K562 (cell line): ENCODE measurements around the gene SNX4. TPM values are rescaled to one million over a fixed set of nuclear protein-coding genes. Genes with fewer than 3 reads are reported as not detected.

Experiments used
- ATAC-seq: fragments of 200-7000 bp; cut with Tn5 transposase; 3 replicates; pipeline ENCODE4 v1.9.1; 2020; ENCODE audit warnings: moderate library complexity
- BruUV-seq: library from RNA; stranded (reverse); fragments of 400-500 nt; replicated peaks from 2 replicates; lab custom pipeline; 2021; lab: Mats Ljungman, UMichigan
- CTCF ChIA-PET: fragments of 300-600 bp; formaldehyde crosslinking; extraction: SDS; loops from one replicate; lab custom pipeline; 2021; ENCODE audit warnings: low intra/inter-chr PET ratio; lab: Yijun Ruan, JAX
- POLR2A ChIA-PET: fragments of 300-600, 350-650 bp; sonication (Branson Sonifier 250); formaldehyde crosslinking; extraction: SDS; loops from one replicate; lab custom pipeline; 2021; ENCODE audit warnings: antibody characterized with exemption, inconsistent platforms; lab: Yijun Ruan, JAX
- DNase-seq, 4 experiments: peaks; one replicate each; pipeline versions ENCODE4 v3.0.0 to v3.0.0-alpha.2; 2011 to 2018; ENCODE audit warnings: low spot score in 3 of 4, mixed read lengths in 3 of 4; ENCODE audit errors: extremely low read depth in 1 of 4
- FAIRE-seq: peaks from 2 replicates; lab custom pipeline; 2011; peaks lifted over from hg19 to GRCh38; lab: Jason Lieb, UNC
- H2AFZ ChIP-seq: 2 replicates; pipeline ENCODE4 v1.6.0; 2011; ENCODE audit warnings: low read depth, low read length, control low read depth, inconsistent platforms
- H3K27ac ChIP-seq: fragments of 200-600 bp; 3 replicates; pipeline ENCODE4 v1.8.0; 2011; ENCODE audit warnings: low read depth, mild to moderate bottlenecking, control low read depth, inconsistent platforms, low read length, moderate library complexity, mixed read lengths; ENCODE audit errors: extremely low read depth
- H3K27me3 ChIP-seq, 2 experiments: fragments of 300-600 bp in 1 of 2; 2 replicates in 1 of 2; 3 replicates in 1 of 2; pipeline versions ENCODE4 v1.6.0 to v1.8.0; 2011; ENCODE audit warnings: inconsistent platforms in 2 of 2, low read length in 2 of 2, mild to moderate bottlenecking in 1 of 2, mixed read lengths in 1 of 2, moderate library complexity in 1 of 2; ENCODE audit not compliant: control insufficient read depth in 2 of 2, insufficient read depth in 2 of 2
- H3K36me3 ChIP-seq: fragments of 300-600 bp; 3 replicates; pipeline ENCODE4 v1.8.0; 2011; ENCODE audit warnings: mild to moderate bottlenecking, low read length, inconsistent platforms; ENCODE audit not compliant: control insufficient read depth, insufficient read depth
- H3K4me1 ChIP-seq, 2 experiments: fragments of 200-600 bp in 1 of 2; replicated peaks in 1 of 2; 2 replicates in 1 of 2; 3 replicates in 1 of 2; pipeline versions ENCODE4 v1.5.1 to v1.8.0; 2011; ENCODE audit warnings: inconsistent platforms in 2 of 2, low read length in 2 of 2, mild to moderate bottlenecking in 1 of 2, mixed read lengths in 1 of 2, moderate library complexity in 1 of 2; ENCODE audit not compliant: control insufficient read depth in 2 of 2, insufficient read depth in 2 of 2
- H3K4me2 ChIP-seq: 2 replicates; pipeline ENCODE4 v1.6.1; 2011; ENCODE audit warnings: low read length, control low read depth, inconsistent platforms, mixed read lengths; ENCODE audit not compliant: insufficient read depth
- H3K4me3 ChIP-seq: fragments of 200-600 bp; sonication (generic), shearing (Covaris generic); 2 replicates; pipeline ENCODE4 v1.5.1; 2016; ENCODE audit warnings: control low read depth, inconsistent platforms
- H3K79me2 ChIP-seq: fragments of 200-600 bp; 3 replicates; pipeline ENCODE4 v1.8.0; 2011; ENCODE audit warnings: low read length, inconsistent platforms; ENCODE audit not compliant: control insufficient read depth, insufficient read depth
- H3K9ac ChIP-seq, 2 experiments: 2 replicates each; pipeline versions ENCODE4 v1.6.0 to v1.6.1; 2011; ENCODE audit warnings: low read depth in 2 of 2, low read length in 2 of 2, control low read depth in 1 of 2, inconsistent platforms in 1 of 2, mild to moderate bottlenecking in 1 of 2, mixed read lengths in 1 of 2; ENCODE audit not compliant: insufficient read depth in 1 of 2
- H3K9me1 ChIP-seq: one replicate; pipeline ENCODE4 v1.6.0; 2011; ENCODE audit warnings: inconsistent platforms, mild to moderate bottlenecking, low read length, moderate library complexity; ENCODE audit not compliant: control insufficient read depth, insufficient read depth
- H3K9me3 ChIP-seq: replicated peaks from 2 replicates; pipeline ENCODE4 v1.5.1; 2011; ENCODE audit warnings: low read depth, low read length, inconsistent platforms; ENCODE audit not compliant: control insufficient read depth, insufficient read depth
- H4K20me1 ChIP-seq: replicated peaks from 2 replicates; pipeline ENCODE4 v1.6.1; 2011; ENCODE audit warnings: low read length, inconsistent platforms, mixed read lengths; ENCODE audit not compliant: control insufficient read depth, insufficient read depth
- ARID1B ChIP-seq: fragments of 450-650 bp; IDR thresholded peaks from 2 replicates; pipeline ENCODE4 v1.6.1; 2016; ENCODE audit warnings: antibody characterized with exemption, mild to moderate bottlenecking, inconsistent platforms
- BMI1 ChIP-seq: fragments of 150-350 bp; IDR thresholded peaks from 2 replicates; pipeline ENCODE4 v1.6.1; 2014; ENCODE audit warnings: low read length
- FOXJ2 ChIP-seq: fragments of 200-800 bp; sonication (Bioruptor generic); IDR thresholded peaks from 2 replicates; pipeline ENCODE4 v1.6.1; 2016; ENCODE audit warnings: missing genetic modification characterization, missing compliant biosample characterization
- SOX6 ChIP-seq: fragments of 450-650 bp; IDR thresholded peaks from 2 replicates; pipeline ENCODE4 v1.6.1; 2014; ENCODE audit warnings: mild to moderate bottlenecking
- YY1 ChIP-seq, 3 experiments: IDR thresholded peaks; 2 replicates each; pipeline ENCODE4 v1.6.1; 2011; ENCODE audit warnings: low read length in 2 of 3, mild to moderate bottlenecking in 2 of 3, moderate library complexity in 2 of 3, borderline replicate concordance in 1 of 3, control low read depth in 1 of 3, low read depth in 1 of 3; ENCODE audit not compliant: insufficient read depth in 3 of 3, insufficient replicate concordance in 2 of 3, control insufficient read depth in 1 of 3, insufficient read length in 1 of 3; ENCODE audit errors: extremely low read depth in 1 of 3
- WGBS: fragments of 100-300 bp; shearing (Covaris generic); methylation state at CpG from one replicate; pipeline ENCODE4 v1.1.6; 2016; ENCODE audit warnings: low coverage, mixed read lengths; ENCODE audit not compliant: insufficient coverage; ENCODE audit errors: missing lambda C conversion rate; 5-methylcytosine and 5-hydroxymethylcytosine counted together
- in situ Hi-C: fragments of 300-500 bp; cut with MboI; formaldehyde crosslinking; loops from 4 replicates; pipeline ENCODE4 v1.15.0; 2018; ENCODE audit warnings: inconsistent platforms, mixed read lengths
- intact Hi-C: fragments of 100-400 bp; cut with micrococcal nuclease; formaldehyde crosslinking; loops from 2 replicates; pipeline ENCODE4 v1.14.2; 2022
- polyA plus RNA-seq, 8 experiments: library from polyadenylated mRNA; depleted of rRNA in 4 of 8; stranded (reverse) in 5 of 8; unstranded in 3 of 8; fragments of >200 nt; fragmentation: Nextera tagmentation in 2 of 8; fragmentation: Illumina TruSeq in 1 of 8; extraction: Ambion mirVana in 2 of 8; extraction: Trizol in 1 of 8; gene quantifications; 2 replicates each; pipeline versions ENCODE4 v1.2.1 to v1.2.3, GENCODE V29; 2011 to 2014; ENCODE audit warnings: inconsistent platforms in 1 of 8, missing spikeins in 1 of 8
- total RNA-seq, 7 experiments: library from RNA; depleted of rRNA in 6 of 7; stranded (reverse); fragments of >200 nt in 6 of 7; fragmentation: Illumina TruSeq in 2 of 7; extraction: Trizol in 2 of 7; gene quantifications; 2 replicates each; pipeline versions ENCODE4 v1.2.1 to v1.2.3, GENCODE V29; 2011 to 2021; ENCODE audit warnings: low replicate concordance in 1 of 7

SNX4 gene
- total and polyA plus RNA-seq, 9 of the 15 experiments (the other 6 are each of a cell fraction or from before 2014, with no cell fraction given): 11.4 to 40.3 (median 30.0) TPM

GRCh38 chr3:125461896-125462295 lies 58.1 kb downstream of the SNX4 start:
- 93% methylated on average over 4 of the region's 6 CpGs for WGBS
- no peak overlapping the region for H2AFZ ChIP-seq
- H3K4me1 ChIP-seq: peaks cover 0 to 8% of the 10 kb centered on the region in 2 experiments; a peak in 2 of 5 replicates
- H3K4me2 ChIP-seq: no peak overlapping the region
- H4K20me1 ChIP-seq: no peaks in the 10 kb centered on the region
- no peak for DNase-seq
- no peak overlapping the region for H3K9ac ChIP-seq
- ATAC-seq: no peak
- in situ Hi-C loops: no loop called here
- intact Hi-C loops: no loop called here
- ChIA-PET POLR2A (no interaction called here), CTCF (no interaction called here)
- H3K4me3 ChIP-seq: no peak overlapping the region
- H3K36me3 ChIP-seq: peaks cover 37% of the 10 kb centered on the region; the same call in 2 of the 3 replicates
- H3K27me3 ChIP-seq: no peaks in the 10 kb centered on the region
- BruUV-seq: no TSS peak
- no peak for TF ChIP-seq BMI1
- H3K79me2 ChIP-seq: no peaks in the 10 kb centered on the region
- no peaks in the 10 kb centered on the region for H3K9me1 ChIP-seq
- no peaks in the 10 kb centered on the region for H3K9me3 ChIP-seq
- no peak for FAIRE-seq
- no peak overlapping the region for H3K27ac ChIP-seq

GRCh38 chr3:125460233-125460632 lies 59.8 kb downstream of the SNX4 start:
- Histone ChIP-seq H3K4me3 (no peak overlapping the region), H3K27me3 (no peaks in the 10 kb centered on the region), H3K79me2 (no peaks in the 10 kb centered on the region), H3K9me3 (no peaks in the 10 kb centered on the region), H2AFZ (no peak overlapping the region), H3K4me2 (peak overlapping the region; percentile 18; the same call in 1 of the 2 replicates), H3K9me1 (no peaks in the 10 kb centered on the region), H3K36me3 (peaks cover 43% of the 10 kb centered on the region; the same call in 1 of the 3 replicates), H4K20me1 (no peaks in the 10 kb centered on the region), H3K9ac (no peak overlapping the region), H3K27ac (no peak overlapping the region; the same call in 2 of the 3 replicates), H3K4me1 (peaks cover 0 to 8% of the 10 kb centered on the region in 2 experiments; a peak in 2 of 5 replicates)
- no TSS peak for BruUV-seq
- ChIA-PET POLR2A (no interaction called here), CTCF (no interaction called here)
- ATAC-seq (no peak), FAIRE-seq (no peak), DNase-seq (no peak)
- intact Hi-C loops: no loop called here
- 19% methylated on average over 3 of the region's 3 CpGs for WGBS
- in situ Hi-C loops: no loop called here
- TF ChIP-seq FOXJ2 (peak; percentile 39; the same call in 1 of the 2 replicates), YY1 (IDR thresholded peaks at IDR 0.05; ENCODE audit: borderline replicate concordance in 1 of 3, control insufficient read depth in 1 of 3, extremely low read depth in 1 of 3, insufficient read depth in 3 of 3, insufficient read length in 1 of 3, insufficient replicate concordance in 2 of 3, low read depth in 1 of 3, low read length in 2 of 3) (no peak), SOX6 (peak; percentile 28; the same call in 1 of the 2 replicates), ARID1B (peak; percentile 43; the same call in 1 of the 2 replicates)
